H1 (cell line): ENCODE measurements around the gene ANKH. TPM values are rescaled to one million over a fixed set of nuclear protein-coding genes. Genes with fewer than 3 reads are reported as not detected.

ENCODE experiments used
- CTCF ChIA-PET: fragments of 300-600 bp; sonication (Branson Sonifier 250); formaldehyde crosslinking; loops from one replicate; lab custom pipeline; 2021; ENCODE audit not compliant: partially characterized antibody; lab: Charles Lee
- POLR2A ChIA-PET: fragments of 300-600 bp; sonication (Branson Sonifier 250); formaldehyde crosslinking; loops from one replicate; lab custom pipeline; 2021; ENCODE audit warnings: inconsistent platforms; ENCODE audit not compliant: partially characterized antibody; lab: Charles Lee
- DNase-seq, 2 experiments: peaks; one replicate each; pipeline versions ENCODE4 v3.0.0 to v3.0.0-alpha.2; 2010 to 2022; ENCODE audit warnings: low spot score in 2 of 2, low read depth in 1 of 2, mixed read lengths in 1 of 2
- FAIRE-seq: peaks from 2 replicates; lab custom pipeline; 2011; peaks lifted over from hg19 to GRCh38; lab: Jason Lieb, UNC
- H2AFZ ChIP-seq: 2 replicates; pipeline ENCODE4 v1.8.1; 2012; ENCODE audit warnings: low read length, inconsistent platforms
- H2AK5ac ChIP-seq: 2 replicates; pipeline ENCODE4 v1.6.1; 2013; ENCODE audit warnings: low read depth, low read length
- H2BK120ac ChIP-seq: replicated peaks from 2 replicates; pipeline ENCODE3; 2013; ENCODE audit warnings: low read depth, low read length, inconsistent platforms
- H2BK12ac ChIP-seq: 2 replicates; pipeline ENCODE4 v1.6.1; 2013; ENCODE audit warnings: low read depth, low read length
- H2BK15ac ChIP-seq: 2 replicates; pipeline ENCODE4 v1.6.1; 2013; ENCODE audit warnings: low read length
- H2BK20ac ChIP-seq: 2 replicates; pipeline ENCODE4 v1.6.1; 2013; ENCODE audit warnings: low read length
- H2BK5ac ChIP-seq: 2 replicates; pipeline ENCODE4 v1.6.1; 2013; ENCODE audit warnings: low read depth, low read length
- H3K14ac ChIP-seq: 2 replicates; pipeline ENCODE4 v1.6.1; 2013; ENCODE audit warnings: inconsistent platforms; ENCODE audit not compliant: insufficient read length
- H3K18ac ChIP-seq: 2 replicates; pipeline ENCODE4 v1.6.1; 2013; ENCODE audit warnings: low read length; ENCODE audit errors: extremely low read depth
- H3K23ac ChIP-seq: 2 replicates; pipeline ENCODE4 v1.6.1; 2013; ENCODE audit warnings: inconsistent platforms; ENCODE audit not compliant: insufficient read length
- H3K23me2 ChIP-seq: 2 replicates; pipeline ENCODE4 v1.6.1; 2013; ENCODE audit warnings: low read depth, low read length
- H3K27ac ChIP-seq: 2 replicates; pipeline ENCODE4 v1.6.1; 2011; ENCODE audit warnings: low read depth, low read length, inconsistent platforms
- H3K27me3 ChIP-seq, 4 experiments: replicated peaks in 1 of 4; 1 replicate in 1 of 4; 2 replicates in 3 of 4; pipeline versions ENCODE4 v1.6.1 to v1.8.1; 2011 to 2013; ENCODE audit warnings: low read length in 3 of 4, mild to moderate bottlenecking in 3 of 4, inconsistent platforms in 2 of 4, mixed read lengths in 2 of 4, moderate library complexity in 1 of 4; ENCODE audit not compliant: control insufficient read depth in 3 of 4, insufficient read depth in 3 of 4; ENCODE audit errors: extremely low read depth in 1 of 4
- H3K36me3 ChIP-seq, 4 experiments: 2 replicates each; pipeline versions ENCODE4 v1.6.1 to v1.8.1; 2011 to 2013; ENCODE audit warnings: mild to moderate bottlenecking in 4 of 4, low read length in 3 of 4, moderate library complexity in 2 of 4, control low read depth in 1 of 4, inconsistent platforms in 1 of 4; ENCODE audit not compliant: insufficient read depth in 4 of 4, control insufficient read depth in 2 of 4
- H3K4ac ChIP-seq: replicated peaks from 2 replicates; pipeline ENCODE3; 2013; ENCODE audit warnings: low read length, low read depth, mixed read lengths, inconsistent platforms; ENCODE audit not compliant: insufficient read length
- H3K4me1 ChIP-seq, 4 experiments: replicated peaks in 1 of 4; 1 replicate in 1 of 4; 2 replicates in 3 of 4; pipeline versions ENCODE4 v1.6.1 to v1.8.1; 2011 to 2013; ENCODE audit warnings: low read length in 3 of 4, inconsistent platforms in 2 of 4, mixed read lengths in 1 of 4; ENCODE audit not compliant: insufficient read depth in 4 of 4, control insufficient read depth in 3 of 4
- H3K4me2 ChIP-seq, 2 experiments: 2 replicates each; pipeline versions ENCODE4 v1.6.1 to v1.8.1; 2011 to 2013; ENCODE audit warnings: low read depth in 2 of 2, low read length in 2 of 2, control low read depth in 1 of 2, inconsistent platforms in 1 of 2, mild to moderate bottlenecking in 1 of 2; ENCODE audit not compliant: insufficient read depth in 1 of 2
- H3K4me3 ChIP-seq, 4 experiments: fragments of 200-600, 300-600 bp in 1 of 4; sonication (generic), shearing (Covaris generic), sonication (Bioruptor Twin) in 1 of 4; 2 replicates each; pipeline versions ENCODE4 v1.5.1 to v1.8.1; 2011 to 2016; ENCODE audit warnings: low read length in 4 of 4, low read depth in 3 of 4, control low read depth in 2 of 4, inconsistent platforms in 2 of 4, mild to moderate bottlenecking in 2 of 4, mixed read lengths in 1 of 4, moderate library complexity in 1 of 4; ENCODE audit not compliant: insufficient read depth in 2 of 4; ENCODE audit errors: extremely low read depth in 1 of 4
- H3K56ac ChIP-seq: replicated peaks from 2 replicates; pipeline ENCODE3; 2013; ENCODE audit warnings: low read depth, mild to moderate bottlenecking, mixed read lengths, low read length, inconsistent platforms; ENCODE audit not compliant: insufficient read length
- H3K79me1 ChIP-seq: 2 replicates; pipeline ENCODE4 v1.6.1; 2013; ENCODE audit warnings: low read depth, low read length, control low read depth
- H3K79me2 ChIP-seq, 2 experiments: 2 replicates each; pipeline versions ENCODE4 v1.6.1 to v1.8.1; 2012 to 2013; ENCODE audit warnings: low read length in 2 of 2, mild to moderate bottlenecking in 2 of 2, inconsistent platforms in 1 of 2; ENCODE audit not compliant: insufficient read depth in 2 of 2, control insufficient read depth in 1 of 2
- H3K9ac ChIP-seq, 4 experiments: replicated peaks in 1 of 4; 1 replicate in 1 of 4; 2 replicates in 3 of 4; pipeline versions ENCODE4 v1.6.1 to v1.8.1; 2011 to 2013; ENCODE audit warnings: low read depth in 3 of 4, low read length in 3 of 4, control low read depth in 2 of 4, mild to moderate bottlenecking in 2 of 4, moderate library complexity in 2 of 4, inconsistent platforms in 1 of 4; ENCODE audit errors: extremely low read depth in 1 of 4
- H3K9me3 ChIP-seq, 2 experiments: 2 replicates each; pipeline versions ENCODE4 v1.6.1 to v1.8.1; 2012 to 2013; ENCODE audit warnings: mild to moderate bottlenecking in 2 of 2, moderate library complexity in 2 of 2, control low read depth in 1 of 2, inconsistent platforms in 1 of 2, low read depth in 1 of 2, low read length in 1 of 2, mixed read lengths in 1 of 2; ENCODE audit not compliant: insufficient read depth in 2 of 2
- H4K20me1 ChIP-seq, 2 experiments: replicated peaks in 1 of 2; 2 replicates each; pipeline versions ENCODE3 to v1.8.1; 2011 to 2013; ENCODE audit warnings: inconsistent platforms in 2 of 2, low read length in 2 of 2, mild to moderate bottlenecking in 1 of 2; ENCODE audit not compliant: insufficient read depth in 2 of 2, control insufficient read depth in 1 of 2
- H4K5ac ChIP-seq: 2 replicates; pipeline ENCODE4 v1.6.1; 2013; ENCODE audit warnings: low read length, low read depth, mixed read lengths, inconsistent platforms; ENCODE audit not compliant: insufficient read length
- H4K8ac ChIP-seq: 2 replicates; pipeline ENCODE4 v1.8.0; 2013; ENCODE audit warnings: mild to moderate bottlenecking, moderate library complexity, low read length, inconsistent platforms; ENCODE audit not compliant: insufficient read depth; ENCODE audit errors: extremely low read depth
- H4K91ac ChIP-seq: replicated peaks from 2 replicates; pipeline ENCODE3; 2013; ENCODE audit warnings: low read length, mixed read lengths, inconsistent platforms; ENCODE audit not compliant: insufficient read length
- BRCA1 ChIP-seq: IDR thresholded peaks from 2 replicates; pipeline ENCODE4 v1.6.1; 2012; ENCODE audit warnings: low read depth, low read length, improper control_type of control experiment
- WGBS, 2 experiments: shearing (Covaris generic) in 1 of 2; methylation state at CpG; one replicate each; pipeline versions ENCODE4 v1.1.6 to v1.1.7; 2013 to 2015; ENCODE audit warnings: low lambda C conversion rate in 2 of 2, mixed read lengths in 2 of 2, inconsistent platforms in 1 of 2, low coverage in 1 of 2, missing lambda C conversion rate in 1 of 2; ENCODE audit not compliant: insufficient replicate concordance in 2 of 2, insufficient coverage in 1 of 2, insufficient read length in 1 of 2; ENCODE audit errors: extremely low coverage in 1 of 2, missing lambda C conversion rate in 1 of 2; 5-methylcytosine and 5-hydroxymethylcytosine counted together
- polyA plus RNA-seq, 7 experiments: library from polyadenylated mRNA; depleted of rRNA in 3 of 7; stranded (reverse) in 5 of 7; unstranded in 2 of 7; fragments of >200 nt in 5 of 7; fragments of 200-250 nt in 2 of 7; gene quantifications; 1 replicate in 5 of 7; 2 replicates in 1 of 7; 4 replicates in 1 of 7; pipeline versions ENCODE4 v1.2.1 to v1.2.3, GENCODE V29; 2011 to 2013; ENCODE audit warnings: missing spikeins in 2 of 7, mixed read lengths in 2 of 7
- total RNA-seq: library from RNA; stranded (reverse); fragmentation: NEBNext Ultra II Directional; extraction: Animal tissue kit (Norgen Biotek cat#: 25700); gene quantifications from 2 replicates; pipeline ENCODE4 v1.2.1, GENCODE V29; 2021

The ANKH gene
- total and polyA plus RNA-seq, 2 of the 8 experiments (the other 6 are each of a cell fraction or from before 2014, with no cell fraction given): 5.3 to 13.0 TPM

- Histone ChIP-seq H3K79me2 (peaks cover 0 to 57% of the 10 kb centered on the region in 2 experiments; a peak in 3 of 4 replicates), H2BK120ac (no peak overlapping the region), H2BK5ac (no peak overlapping the region), H2BK20ac (no peak overlapping the region), H4K5ac (no peak overlapping the region), H3K4me1 (peaks cover 3 to 14% (median 7%) of the 10 kb centered on the region in 4 experiments; a peak in 5 of 7 replicates), H2AK5ac (0 out of 2 replicates have a peak overlapping the region, but pooled peaks have one; percentile 54), H3K23me2 (no peaks in the 10 kb centered on the region), H3K27me3 (no peaks in the 10 kb centered on the region), H3K18ac (no peak overlapping the region), H3K56ac (no peak overlapping the region), H2AFZ (no peak overlapping the region), H3K4me3 (no peak overlapping the region), H3K9ac (no peak overlapping the region), H2BK12ac (no peak overlapping the region; the same call in 1 of the 2 replicates), H3K4me2 (no peak overlapping the region), H4K8ac (no peak overlapping the region), H3K4ac (no peak overlapping the region), H2BK15ac (no peak overlapping the region), H3K14ac (no peak overlapping the region), H3K36me3 (peaks cover 0 to 5% (median 2%) of the 10 kb centered on the region in 4 experiments; a peak in 3 of 8 replicates), H4K20me1 (peaks cover 1 to 4% of the 10 kb centered on the region in 2 experiments), H3K23ac (no peak overlapping the region), H3K27ac (no peak overlapping the region), H4K91ac (no peak overlapping the region), H3K9me3 (no peaks in the 10 kb centered on the region), H3K79me1 (peaks cover 11% of the 10 kb centered on the region; the same call in 1 of the 2 replicates)
- ChIA-PET POLR2A (no interaction called here), CTCF (interaction anchor here (0.6 to 2.0 kb wide), 5 partner anchors 10 to 1412 kb away, joined by 3 to 12 read pairs (median 3); no protein-coding TSS in a partner anchor)
- FAIRE-seq (no peak), DNase-seq (no peak)
- WGBS, 2 experiments: 95% methylated on average over 8 of the region's 8 CpGs; no CpG with 5 or more reads in 1 of the 2 experiments
- no peak for TF ChIP-seq BRCA1
These were observed 196.4 kb downstream of the ANKH start for GRCh38 chr5:14674983-14675854.
